H4 (cell line): ENCODE measurements around the gene SNED1. TPM values are rescaled to one million over a fixed set of nuclear protein-coding genes. Genes with fewer than 3 reads are reported as not detected.

ENCODE experiments used
- DNase-seq: peaks from one replicate; pipeline ENCODE4 v3.0.0-alpha.2; 2015; ENCODE audit warnings: low spot score
- total RNA-seq: library from RNA; depleted of rRNA; stranded (reverse); fragments of >200 nt; shearing (Covaris generic); gene quantifications from 2 replicates; pipeline ENCODE4 v1.2.3, GENCODE V29; 2014

The SNED1 gene
- total RNA-seq, 1 experiment from 2014 or later: 1.7 TPM

- DNase-seq: no peak
Measured at GRCh38 chr2:240960309-240960970, 38.0 kb upstream of the SNED1 start.

GRCh38 chr2:240960971-240961876 is 37.2 kb upstream of the SNED1 start:
- no peak for DNase-seq

- no peak for DNase-seq
Measured at GRCh38 chr2:240961910-240962299, 36.5 kb upstream of the SNED1 start.

GRCh38 chr2:240962300-240963064 is 35.9 kb upstream of the SNED1 start:
- no peak for DNase-seq

GRCh38 chr2:240963065-240963867 is 35.2 kb upstream of the SNED1 start:
- no peak for DNase-seq

- no peak for DNase-seq
Measured at GRCh38 chr2:240963868-240964703, 34.3 kb upstream of the SNED1 start.

GRCh38 chr2:240964704-240965295 is 33.6 kb upstream of the SNED1 start:
- DNase-seq: no peak

- DNase-seq: no peak
Measured at GRCh38 chr2:240965296-240965904, 33.0 kb upstream of the SNED1 start.

- DNase-seq: no peak
Measured at GRCh38 chr2:240965905-240966456, 32.4 kb upstream of the SNED1 start.

- DNase-seq: no peak
Measured at GRCh38 chr2:240966457-240966905, 31.9 kb upstream of the SNED1 start.

- no peak for DNase-seq
Measured at GRCh38 chr2:240966906-240967680, 31.3 kb upstream of the SNED1 start.

GRCh38 chr2:240967681-240968621 is 30.5 kb upstream of the SNED1 start:
- DNase-seq: no peak

- no peak for DNase-seq
Measured at GRCh38 chr2:240968731-240969624, 29.4 kb upstream of the SNED1 start.

GRCh38 chr2:240970104-240970503 is 28.3 kb upstream of the SNED1 start:
- DNase-seq: no peak

- DNase-seq: no peak
Measured at GRCh38 chr2:240970816-240971215, 27.6 kb upstream of the SNED1 start.

GRCh38 chr2:240972201-240972600 is 26.2 kb upstream of the SNED1 start:
- DNase-seq: no peak
